Activated CD8-positive, alpha-beta T cell treated with anti-CD3 and anti-CD28 coated beads, Interleukin-2, amount 10 ng/mL, durations not matched to agents 7 days and 5 days (primary cell): Measurements from ENCODE around the gene HOXD13. TPM values are rescaled to one million over a fixed set of nuclear protein-coding genes. Genes with fewer than 3 reads are reported as not detected.

Source experiments
- total RNA-seq, 2 experiments: library from RNA; stranded (reverse); gene quantifications; one replicate each; pipeline ENCODE4 v1.2.3, GENCODE V29; 2021

Gene HOXD13
- total RNA-seq, 2 experiments from 2014 or later: not detected

Other genes with a start within 250 kb of the HOXD13 start
- gene LNPK, start 90.5 kb upstream of the HOXD13 start, total RNA-seq: 10 to 100 TPM; 49.0 to 50.2 TPM
- gene EVX2, start 8.8 kb upstream of the HOXD13 start, total RNA-seq: not detected
- gene HOXD12, start 7.1 kb downstream of the HOXD13 start, total RNA-seq: not detected
- not detected for gene HOXD11, start 14.6 kb downstream of the HOXD13 start, total RNA-seq
- gene HOXD10, start 24.1 kb downstream of the HOXD13 start, total RNA-seq: not detected
- gene HOXD9, start 30.0 kb downstream of the HOXD13 start, total RNA-seq: not detected
- gene HOXD8, start 37.0 kb downstream of the HOXD13 start, total RNA-seq: not detected
- gene HOXD4, start 58.8 kb downstream of the HOXD13 start, total RNA-seq: not detected
- gene HOXD3, start 64.6 kb downstream of the HOXD13 start, total RNA-seq: not detected
- not detected for gene HOXD1, start 95.9 kb downstream of the HOXD13 start, total RNA-seq
- gene MTX2, start 176.7 kb downstream of the HOXD13 start, total RNA-seq: 10 to 100 TPM; 10.1 to 11.4 TPM